ENCODE measurements around the gene SLC5A1.

DNA sequence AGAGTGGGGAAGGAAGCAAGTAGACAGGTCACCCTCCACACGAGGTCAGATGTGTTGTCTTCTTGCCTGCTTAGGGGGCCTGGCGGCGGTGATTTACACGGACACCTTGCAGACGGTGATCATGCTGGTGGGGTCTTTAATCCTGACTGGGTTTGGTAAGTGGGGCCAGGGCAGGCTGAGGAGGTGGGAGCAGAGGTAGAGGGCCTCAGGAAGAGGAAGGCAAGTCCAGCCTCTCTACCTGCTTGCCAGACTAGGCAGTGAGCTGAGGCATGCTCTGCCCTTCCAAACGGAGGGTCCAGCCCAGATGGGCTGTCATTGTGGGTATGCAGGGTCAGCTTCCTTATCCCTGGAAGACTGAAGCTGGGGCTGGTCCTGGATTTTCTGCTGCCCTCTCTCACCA is 39.9 kb downstream of the SLC5A1 start:
- TF ChIP-seq, protein P1, sequence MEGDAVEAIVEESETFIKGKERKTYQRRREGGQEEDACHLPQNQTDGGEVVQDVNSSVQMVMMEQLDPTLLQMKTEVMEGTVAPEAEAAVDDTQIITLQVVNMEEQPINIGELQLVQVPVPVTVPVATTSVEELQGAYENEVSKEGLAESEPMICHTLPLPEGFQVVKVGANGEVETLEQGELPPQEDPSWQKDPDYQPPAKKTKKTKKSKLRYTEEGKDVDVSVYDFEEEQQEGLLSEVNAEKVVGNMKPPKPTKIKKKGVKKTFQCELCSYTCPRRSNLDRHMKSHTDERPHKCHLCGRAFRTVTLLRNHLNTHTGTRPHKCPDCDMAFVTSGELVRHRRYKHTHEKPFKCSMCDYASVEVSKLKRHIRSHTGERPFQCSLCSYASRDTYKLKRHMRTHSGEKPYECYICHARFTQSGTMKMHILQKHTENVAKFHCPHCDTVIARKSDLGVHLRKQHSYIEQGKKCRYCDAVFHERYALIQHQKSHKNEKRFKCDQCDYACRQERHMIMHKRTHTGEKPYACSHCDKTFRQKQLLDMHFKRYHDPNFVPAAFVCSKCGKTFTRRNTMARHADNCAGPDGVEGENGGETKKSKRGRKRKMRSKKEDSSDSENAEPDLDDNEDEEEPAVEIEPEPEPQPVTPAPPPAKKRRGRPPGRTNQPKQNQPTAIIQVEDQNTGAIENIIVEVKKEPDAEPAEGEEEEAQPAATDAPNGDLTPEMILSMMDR (IDR thresholded peaks at IDR 0.05): no peak
- TF ChIP-seq EZH2phosphoT487 (IDR thresholded peaks at IDR 0.05) (no peak), EZH2 (IDR thresholded peaks at IDR 0.05) (no peak)

Data from neural progenitor cell (in vitro differentiated cells).